GM18519 (cell line): ENCODE results near the gene IL1RN.

Experiments
- ATAC-seq: cut with Tn5 transposase; IDR thresholded peaks from one replicate; pipeline ENCODE4 v1.9.1; 2021; ENCODE audit warnings: mild to moderate bottlenecking, moderate library complexity; ENCODE audit not compliant: unreplicated experiment, low FRiP score

Gene IL1RN

GRCh38 chr2:113169586-113169985 is 42.2 kb downstream of the IL1RN start:
- ATAC-seq, result no peak

GRCh38 chr2:113171334-113172075 is 44.1 kb downstream of the IL1RN start:
- no peak for ATAC-seq

GRCh38 chr2:113172721-113173541 is 45.5 kb downstream of the IL1RN start:
- no peak for ATAC-seq

GRCh38 chr2:113173542-113174375 is 46.4 kb downstream of the IL1RN start, which contains the start of gene PSD4:
PSD4 (plus strand) TSS chr2:113173971; CDS start chr2:113182457, 8,486 bp downstream.
- peak; percentile 60 for ATAC-seq

- ATAC-seq, result no peak
Measured at GRCh38 chr2:113174376-113174750, 47.0 kb downstream of the IL1RN start.

GRCh38 chr2:113175042-113175628 is 47.7 kb downstream of the IL1RN start:
- ATAC-seq, result peak; percentile 45

GRCh38 chr2:113175736-113176695 is 48.6 kb downstream of the IL1RN start:
- no peak for ATAC-seq

- ATAC-seq, result no peak
Measured at GRCh38 chr2:113176696-113177355, 49.4 kb downstream of the IL1RN start.

- no peak for ATAC-seq
Measured at GRCh38 chr2:113178069-113178746, 50.8 kb downstream of the IL1RN start.

- no peak for ATAC-seq
Measured at GRCh38 chr2:113178891-113179290, 51.5 kb downstream of the IL1RN start.

- no peak for ATAC-seq
Measured at GRCh38 chr2:113179446-113180045, 52.1 kb downstream of the IL1RN start.

- no peak for ATAC-seq
Measured at GRCh38 chr2:113180131-113180946, 52.9 kb downstream of the IL1RN start.

GRCh38 chr2:113181258-113182051 is 54.1 kb downstream of the IL1RN start:
- ATAC-seq, result no peak

- ATAC-seq, result no peak
Measured at GRCh38 chr2:113182471-113183260, 55.3 kb downstream of the IL1RN start.

- ATAC-seq, result no peak
Measured at GRCh38 chr2:113183264-113183663, 55.9 kb downstream of the IL1RN start.
